G401.6 (cell line): ENCODE measurements around the gene UBR2.
"Not testable (repeated sequence)": the region's sequence is repeated elsewhere in the genome, so short reads cannot be mapped to it uniquely, and the experiment has no call there.

Experiments
- FAIRE-seq: peaks from 2 replicates; lab custom pipeline; 2012; peaks lifted over from hg19 to GRCh38; lab: Jason Lieb, UNC

Gene UBR2

GRCh38 chr6:42555477-42556457, 8.1 kb upstream of the UBR2 start:
- no peak for FAIRE-seq

- no peak for FAIRE-seq
These were observed 7.4 kb upstream of the UBR2 start for GRCh38 chr6:42556462-42556861.

GRCh38 chr6:42559276-42559675, 4.6 kb upstream of the UBR2 start:
- FAIRE-seq, result not testable (repeated sequence)

- FAIRE-seq, result no peak
These were observed 1.8 kb upstream of the UBR2 start for GRCh38 chr6:42561986-42562385.

GRCh38 chr6:42562788-42563405, 932 bp upstream of the UBR2 start:
- no peak for FAIRE-seq

- FAIRE-seq, result no peak
These were observed 637 bp downstream of the UBR2 start for GRCh38 chr6:42564506-42564825.

GRCh38 chr6:42565823-42566613, 2.2 kb downstream of the UBR2 start:
- no peak for FAIRE-seq

- no peak for FAIRE-seq
These were observed 2.9 kb downstream of the UBR2 start for GRCh38 chr6:42566614-42567208.

- FAIRE-seq, result not testable (repeated sequence)
These were observed 3.4 kb downstream of the UBR2 start for GRCh38 chr6:42567237-42567636.

- peak; percentile 13 for FAIRE-seq
These were observed 5.5 kb downstream of the UBR2 start for GRCh38 chr6:42569102-42570028.

GRCh38 chr6:42571611-42572342, 7.9 kb downstream of the UBR2 start:
- FAIRE-seq, result no peak

GRCh38 chr6:42572523-42572922, 8.7 kb downstream of the UBR2 start:
- FAIRE-seq, result no peak

GRCh38 chr6:42576538-42576937, 12.7 kb downstream of the UBR2 start:
- not testable (repeated sequence) for FAIRE-seq

GRCh38 chr6:42598300-42598699, 34.5 kb downstream of the UBR2 start:
- no peak for FAIRE-seq

GRCh38 chr6:42599558-42599957, 35.7 kb downstream of the UBR2 start:
- no peak for FAIRE-seq

GRCh38 chr6:42604150-42604549, 40.3 kb downstream of the UBR2 start:
- FAIRE-seq, result no peak

- FAIRE-seq, result not testable (repeated sequence)
These were observed 40.9 kb downstream of the UBR2 start for GRCh38 chr6:42604699-42605098.

- FAIRE-seq, result no peak
These were observed 46.6 kb downstream of the UBR2 start for GRCh38 chr6:42610416-42610815.

- no peak for FAIRE-seq
These were observed 51.7 kb downstream of the UBR2 start for GRCh38 chr6:42615518-42615917.

GRCh38 chr6:42616716-42617115, 52.9 kb downstream of the UBR2 start:
- FAIRE-seq, result no peak

- FAIRE-seq, result no peak
These were observed 54.3 kb downstream of the UBR2 start for GRCh38 chr6:42618105-42618504.
